Measurements from ENCODE around the gene KRI1. TPM values are rescaled to one million over a fixed set of nuclear protein-coding genes. Genes with fewer than 3 reads are reported as not detected.
"Not testable (repeated sequence)": the region's sequence is repeated elsewhere in the genome, so short reads cannot be mapped to it uniquely, and the experiment has no call there.

KRI1 gene
- total and polyA plus RNA-seq, 9 donors, result 12.3 to 28.9 (median 23.6) TPM

GRCh38 chr19:10577951-10578350, 12.1 kb upstream of the KRI1 start:
- intact Hi-C loops (cut with DNase I), result no loop called here
- 83 to 98% (median 95%) methylated on average over 6 of the region's 6 CpGs for WGBS, 3 donors

DNA sequence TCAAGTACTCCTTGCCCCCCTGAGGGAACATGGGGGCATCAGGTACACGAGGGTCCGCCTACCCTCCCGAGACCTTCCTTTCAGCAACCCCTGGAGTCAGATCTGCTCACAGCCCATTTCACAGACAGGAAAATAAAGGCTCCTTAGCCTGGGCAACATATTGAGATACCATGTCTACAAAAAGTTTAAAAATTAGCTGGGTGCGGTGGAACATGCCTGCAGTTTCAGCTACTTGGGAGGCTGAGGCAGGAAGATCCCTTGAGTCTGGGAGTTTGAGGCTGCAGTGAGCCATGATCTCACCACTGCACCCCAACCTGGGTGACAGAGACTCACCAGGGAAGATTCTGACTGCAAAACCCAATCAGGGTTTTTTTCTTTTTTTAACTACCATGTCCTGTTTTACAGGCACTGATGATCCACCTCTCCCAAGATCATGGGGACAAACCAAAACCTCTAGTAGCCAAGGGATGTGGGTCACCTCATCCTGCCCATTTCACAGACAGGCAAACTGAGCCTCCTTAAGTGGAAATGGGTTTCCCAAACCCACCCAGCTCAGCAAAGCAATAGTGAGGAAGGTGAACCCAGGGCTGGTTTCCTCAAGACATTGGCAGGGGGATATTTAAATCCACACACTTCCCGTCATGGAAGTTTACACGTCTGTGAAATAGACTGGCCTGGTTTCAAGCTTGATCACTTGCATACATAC, 9.4 kb upstream of the KRI1 start:
- Histone ChIP-seq H3K9me3 (no peaks in the 10 kb centered on the region), H3K4me3 (no peak overlapping the region), H3K4me1 (ENCODE audit: insufficient read depth) (no peaks in the 10 kb centered on the region), H3K27me3 (no peaks in the 10 kb centered on the region), H3K27ac (no peak overlapping the region), H3K36me3 (no peaks in the 10 kb centered on the region)
- intact Hi-C loops (cut with DNase I), result no loop called here
- DNase-seq, result no peak
- 66 to 78% (median 76%) methylated on average over 6 of the region's 6 CpGs for WGBS, 3 donors
- TF ChIP-seq EP300 (IDR thresholded peaks at IDR 0.05), result no peak
- TF ChIP-seq POLR2A (IDR thresholded peaks at IDR 0.05), result no peak
- no peak for TF ChIP-seq CTCF (IDR thresholded peaks at IDR 0.05)

More at GRCh38 chr19:10577951-10578350, 12.1 kb upstream of the KRI1 start:
- H3K4me1 ChIP-seq (ENCODE audit: insufficient read depth), result no peaks in the 10 kb centered on the region
- H3K27me3 ChIP-seq, result no peaks in the 10 kb centered on the region
- TF ChIP-seq EP300 (IDR thresholded peaks at IDR 0.05) (no peak), CTCF (IDR thresholded peaks at IDR 0.05) (no peak), POLR2A (IDR thresholded peaks at IDR 0.05) (no peak)
- no peak overlapping the region for H3K4me3 ChIP-seq
- DNase-seq, result no peak
- H3K27ac ChIP-seq, result no peak overlapping the region
- no peaks in the 10 kb centered on the region for H3K9me3 ChIP-seq
- H3K36me3 ChIP-seq, result no peaks in the 10 kb centered on the region

GRCh38 chr19:10574462-10574861, 8.7 kb upstream of the KRI1 start:
- TF ChIP-seq POLR2A (IDR thresholded peaks at IDR 0.05), result no peak
- no peak for TF ChIP-seq CTCF (IDR thresholded peaks at IDR 0.05)
- TF ChIP-seq EP300 (IDR thresholded peaks at IDR 0.05), result no peak
- no peak overlapping the region for H3K4me3 ChIP-seq
- no peaks in the 10 kb centered on the region for H3K36me3 ChIP-seq
- no peak for DNase-seq
- no peak overlapping the region for H3K27ac ChIP-seq
- peaks cover under 1% of the 10 kb centered on the region for H3K4me1 ChIP-seq (ENCODE audit: insufficient read depth)
- WGBS, 3 donors, result 75 to 77% (median 77%) methylated on average over 8 of the region's 8 CpGs
- intact Hi-C loops (cut with DNase I), result loop anchor here in 1 of 4 donors (5.0 kb wide), 1 partner anchor 92 kb away; no protein-coding TSS in a partner anchor
- H3K27me3 ChIP-seq, result no peaks in the 10 kb centered on the region
- H3K9me3 ChIP-seq, result no peaks in the 10 kb centered on the region

DNA sequence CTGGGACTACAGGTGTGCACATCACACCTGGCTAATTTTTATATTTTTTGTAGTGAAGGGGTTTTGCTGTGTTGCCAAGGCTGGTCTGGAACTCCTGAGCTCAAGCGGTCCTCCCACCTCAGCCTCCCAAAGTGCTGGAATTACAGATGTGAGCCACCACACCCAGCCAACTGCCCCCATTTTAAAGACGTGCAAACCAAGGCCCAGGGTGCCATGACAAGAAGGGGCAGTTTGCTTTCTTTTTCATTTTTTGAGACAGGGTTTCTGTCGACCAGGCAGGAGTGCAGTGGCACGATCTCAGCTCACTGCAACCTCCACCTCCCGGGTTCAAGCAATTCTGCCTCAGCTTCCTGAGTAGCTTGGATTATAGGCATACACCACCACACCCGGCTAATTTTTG, 8.0 kb upstream of the KRI1 start:
- H3K36me3 ChIP-seq; H3K9me3 ChIP-seq; H3K4me1 ChIP-seq (ENCODE audit: insufficient read depth); H3K4me3 ChIP-seq; H3K27ac ChIP-seq; H3K27me3 ChIP-seq; DNase-seq: not testable (repeated sequence)
- intact Hi-C loops (cut with DNase I), result loop anchor here in 1 of 4 donors (5.0 kb wide), 1 partner anchor 91 kb away; no protein-coding TSS in a partner anchor
- 83 to 87% (median 85%) methylated on average over 6 of the region's 6 CpGs for WGBS, 3 donors

All from ovary (tissue), 9 donors.